ENCODE measurements around the gene AGBL4. TPM values are rescaled to one million over a fixed set of nuclear protein-coding genes. Genes with fewer than 3 reads are reported as not detected.

Gene AGBL4
- total and polyA plus RNA-seq, 2 experiments from 2014 or later = not detected

- Histone ChIP-seq H3K9me3 (ENCODE audit: low read depth) (no peaks in the 10 kb centered on the region), H3K4me1 (ENCODE audit: low read depth) (no peaks in the 10 kb centered on the region), H3K4me3 (no peak overlapping the region), H3K36me3 (no peaks in the 10 kb centered on the region), H3K27ac (no peak overlapping the region), H3K27me3 (peaks cover 31% of the 10 kb centered on the region)
- DNase-seq (ENCODE audit: low read depth in 1 of 2, low spot score in 1 of 2) = no peak
- no peak for TF ChIP-seq CTCF (IDR thresholded peaks at IDR 0.05; ENCODE audit: low read depth, low read length)
These were observed 1462.3 kb downstream of the AGBL4 start for GRCh38 chr1:48561444-48561843.

GRCh38 chr1:48560577-48560976 lies 1463.2 kb downstream of the AGBL4 start:
- H3K4me3 ChIP-seq = no peak overlapping the region
- peaks cover 32% of the 10 kb centered on the region for H3K27me3 ChIP-seq
- no peak for DNase-seq (ENCODE audit: low read depth in 1 of 2, low spot score in 1 of 2)
- no peaks in the 10 kb centered on the region for H3K4me1 ChIP-seq (ENCODE audit: low read depth)
- TF ChIP-seq CTCF (IDR thresholded peaks at IDR 0.05; ENCODE audit: low read depth, low read length) = no peak
- no peaks in the 10 kb centered on the region for H3K36me3 ChIP-seq
- H3K27ac ChIP-seq = no peak overlapping the region
- no peaks in the 10 kb centered on the region for H3K9me3 ChIP-seq (ENCODE audit: low read depth)

- no peak overlapping the region for H3K4me3 ChIP-seq
- H3K27me3 ChIP-seq = peaks cover 34% of the 10 kb centered on the region
- no peak for TF ChIP-seq CTCF (IDR thresholded peaks at IDR 0.05; ENCODE audit: low read depth, low read length)
- no peaks in the 10 kb centered on the region for H3K4me1 ChIP-seq (ENCODE audit: low read depth)
- no peaks in the 10 kb centered on the region for H3K9me3 ChIP-seq (ENCODE audit: low read depth)
- no peak overlapping the region for H3K27ac ChIP-seq
- no peak for DNase-seq (ENCODE audit: low read depth in 1 of 2, low spot score in 1 of 2)
- no peaks in the 10 kb centered on the region for H3K36me3 ChIP-seq
These were observed 1463.6 kb downstream of the AGBL4 start for GRCh38 chr1:48560116-48560515.

- no peak for DNase-seq (ENCODE audit: low read depth in 1 of 2, low spot score in 1 of 2)
- peaks cover 34% of the 10 kb centered on the region for H3K27me3 ChIP-seq
- no peaks in the 10 kb centered on the region for H3K4me1 ChIP-seq (ENCODE audit: low read depth)
- no peaks in the 10 kb centered on the region for H3K36me3 ChIP-seq
- H3K4me3 ChIP-seq = no peak overlapping the region
- H3K9me3 ChIP-seq (ENCODE audit: low read depth) = no peaks in the 10 kb centered on the region
- TF ChIP-seq CTCF (IDR thresholded peaks at IDR 0.05; ENCODE audit: low read depth, low read length) = no peak
- no peak overlapping the region for H3K27ac ChIP-seq
These were observed 1465.4 kb downstream of the AGBL4 start for GRCh38 chr1:48558366-48558765.

- no peaks in the 10 kb centered on the region for H3K4me1 ChIP-seq (ENCODE audit: low read depth)
- H3K27ac ChIP-seq = no peak overlapping the region
- no peaks in the 10 kb centered on the region for H3K9me3 ChIP-seq (ENCODE audit: low read depth)
- peaks cover 32% of the 10 kb centered on the region for H3K27me3 ChIP-seq
- H3K36me3 ChIP-seq = no peaks in the 10 kb centered on the region
- no peak for DNase-seq (ENCODE audit: low read depth in 1 of 2, low spot score in 1 of 2)
- no peak overlapping the region for H3K4me3 ChIP-seq
- no peak for TF ChIP-seq CTCF (IDR thresholded peaks at IDR 0.05; ENCODE audit: low read depth, low read length)
These were observed 1467.4 kb downstream of the AGBL4 start for GRCh38 chr1:48556186-48556850.

Data from cardiac muscle cell (in vitro differentiated cells and primary cell).